MM.1S (cell line): ENCODE measurements around the gene PEX26.
"Not testable (repeated sequence)": the region's sequence is repeated elsewhere in the genome, so short reads cannot be mapped to it uniquely, and the experiment has no call there.

Experiments
- CTCF ChIP-seq: fragments of 300-600 bp; sonication (generic); IDR thresholded peaks from 2 replicates; pipeline ENCODE4 v1.5.1; 2016; ENCODE audit warnings: antibody characterized with exemption, low read length, mixed read lengths
- EZH2 ChIP-seq: fragments of 300-600 bp; sonication (generic); optimal IDR thresholded peaks from 2 replicates; pipeline ENCODE3; 2017; ENCODE audit warnings: low read depth, mild to moderate bottlenecking, antibody characterized with exemption, low read length, mixed read lengths
- EZH2phosphoT487 ChIP-seq: fragments of 300-600 bp; sonication (generic); IDR thresholded peaks from 2 replicates; pipeline ENCODE4 v1.6.1; 2018; ENCODE audit warnings: antibody characterized with exemption, low read length

DNA sequence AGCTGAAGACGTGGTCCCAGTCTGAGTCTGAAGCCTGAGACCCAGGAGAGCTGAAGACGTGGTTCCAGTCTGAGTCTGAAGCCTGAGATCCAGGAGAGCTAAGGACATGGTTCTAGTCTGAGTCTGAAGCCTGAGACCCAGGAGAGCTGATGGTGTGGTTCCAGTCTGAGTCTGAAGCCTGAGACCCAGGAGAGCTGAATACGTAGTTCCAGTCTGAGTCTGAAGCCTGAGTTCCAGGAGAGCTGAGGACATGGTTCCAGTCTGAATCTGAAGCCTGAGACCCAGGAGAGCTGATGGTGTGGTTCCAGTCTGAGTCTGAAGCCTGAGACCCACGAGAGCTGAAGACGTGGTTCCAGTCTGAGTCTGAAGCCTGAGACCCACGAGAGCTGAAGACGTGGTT lies 28.2 kb downstream of the PEX26 start:
- TF ChIP-seq CTCF, EZH2, EZH2phosphoT487: not testable (repeated sequence)
